GM12878 (cell line): Measurements from ENCODE around the gene OPA1. TPM values are rescaled to one million over a fixed set of nuclear protein-coding genes. Genes with fewer than 3 reads are reported as not detected.

Experiments used
- ASH2L ChIP-seq: fragments of 300-600, 200-600 bp; sonication (generic); IDR thresholded peaks from 2 replicates; pipeline ENCODE4 v1.6.1; 2017; ENCODE audit warnings: low read depth, mild to moderate bottlenecking, borderline replicate concordance
- BCL11A ChIP-seq: IDR thresholded peaks from 2 replicates; pipeline ENCODE4 v1.6.1; 2011; ENCODE audit warnings: low read depth, low read length
- BMI1 ChIP-seq: fragments of 450-650 bp; IDR thresholded peaks from 2 replicates; pipeline ENCODE4 v1.6.1; 2016; ENCODE audit warnings: mild to moderate bottlenecking, moderate library complexity, borderline replicate concordance
- CHD1 ChIP-seq: IDR thresholded peaks from 2 replicates; pipeline ENCODE4 v1.6.1; 2012; ENCODE audit warnings: low read depth, low read length, improper control_type of control experiment
- NRF1 ChIP-seq: conservative IDR thresholded peaks from 2 replicates; pipeline ENCODE4 v1.6.1; 2011; ENCODE audit warnings: mild to moderate bottlenecking, low read depth, low read length, improper control_type of control experiment
- RAD51 ChIP-seq: fragments of 450-650 bp; IDR thresholded peaks from 2 replicates; pipeline ENCODE4 v1.6.1; 2016; ENCODE audit warnings: moderate library complexity, mild to moderate bottlenecking, inconsistent platforms
- RUNX3 ChIP-seq: IDR thresholded peaks from 2 replicates; pipeline ENCODE4 v1.6.1; 2012; ENCODE audit warnings: low read length, inconsistent platforms
- SREBF1 ChIP-seq: IDR thresholded peaks from 2 replicates; pipeline ENCODE4 v1.6.1; 2012; ENCODE audit warnings: mild to moderate bottlenecking, low read length
- TBL1XR1 ChIP-seq: IDR thresholded peaks from 2 replicates; pipeline ENCODE4 v1.6.1; 2012; ENCODE audit warnings: low read depth, low read length, improper control_type of control experiment
- polyA plus RNA-seq, 11 experiments: library from polyadenylated mRNA; depleted of rRNA in 4 of 11; unstranded in 6 of 11; stranded (reverse) in 5 of 11; fragments of >200 nt; fragmentation: Nextera tagmentation in 4 of 11; fragmentation: Illumina TruSeq in 1 of 11; extraction: Ambion mirVana in 4 of 11; extraction: Trizol in 1 of 11; gene quantifications; 1 replicate in 1 of 11; 2 replicates in 10 of 11; pipeline versions ENCODE4 v1.2.1 to v1.2.3, GENCODE V29; 2011 to 2016; ENCODE audit warnings: inconsistent platforms in 2 of 11, missing spikeins in 2 of 11, low read depth in 1 of 11
- total RNA-seq, 4 experiments: library from RNA; depleted of rRNA in 3 of 4; stranded (reverse); fragments of >200 nt in 3 of 4; fragmentation: Illumina TruSeq in 1 of 4; extraction: Trizol in 1 of 4; gene quantifications; 2 replicates each; pipeline versions ENCODE4 v1.2.1 to v1.2.3, GENCODE V29; 2013 to 2021
- TF ChIP-seq, protein P1 (sequence below): fragments of 450-650 bp; formaldehyde crosslinking; IDR thresholded peaks from 2 replicates; pipeline ENCODE4 v1.5.0; 2022; ENCODE audit warnings: mild to moderate bottlenecking, missing genetic modification characterization
- TF ChIP-seq, protein P2 (sequence below): fragments of 450-650 bp; IDR thresholded peaks from 2 replicates; pipeline ENCODE4 v1.6.1; 2016; ENCODE audit warnings: mild to moderate bottlenecking
- TF ChIP-seq, protein P3 (sequence below): fragments of 450-650 bp; IDR thresholded peaks from 2 replicates; pipeline ENCODE4 v1.6.1; 2017; ENCODE audit warnings: borderline replicate concordance

The OPA1 gene
- total and polyA plus RNA-seq, 10 of the 15 experiments (the other 5 are each of a cell fraction or from before 2014, with no cell fraction given) = 14.7 to 108 (median 59.3) TPM

GRCh38 chr3:193655831-193656433 is 62.9 kb downstream of the OPA1 start (continued):
- TF ChIP-seq BMI1 (no peak), NRF1 (no peak), SREBF1 (no peak), BCL11A (no peak), TBL1XR1 (no peak), RUNX3 (no peak), CHD1 (no peak), RAD51 (no peak), ASH2L (no peak)
- TF ChIP-seq, protein P1, sequence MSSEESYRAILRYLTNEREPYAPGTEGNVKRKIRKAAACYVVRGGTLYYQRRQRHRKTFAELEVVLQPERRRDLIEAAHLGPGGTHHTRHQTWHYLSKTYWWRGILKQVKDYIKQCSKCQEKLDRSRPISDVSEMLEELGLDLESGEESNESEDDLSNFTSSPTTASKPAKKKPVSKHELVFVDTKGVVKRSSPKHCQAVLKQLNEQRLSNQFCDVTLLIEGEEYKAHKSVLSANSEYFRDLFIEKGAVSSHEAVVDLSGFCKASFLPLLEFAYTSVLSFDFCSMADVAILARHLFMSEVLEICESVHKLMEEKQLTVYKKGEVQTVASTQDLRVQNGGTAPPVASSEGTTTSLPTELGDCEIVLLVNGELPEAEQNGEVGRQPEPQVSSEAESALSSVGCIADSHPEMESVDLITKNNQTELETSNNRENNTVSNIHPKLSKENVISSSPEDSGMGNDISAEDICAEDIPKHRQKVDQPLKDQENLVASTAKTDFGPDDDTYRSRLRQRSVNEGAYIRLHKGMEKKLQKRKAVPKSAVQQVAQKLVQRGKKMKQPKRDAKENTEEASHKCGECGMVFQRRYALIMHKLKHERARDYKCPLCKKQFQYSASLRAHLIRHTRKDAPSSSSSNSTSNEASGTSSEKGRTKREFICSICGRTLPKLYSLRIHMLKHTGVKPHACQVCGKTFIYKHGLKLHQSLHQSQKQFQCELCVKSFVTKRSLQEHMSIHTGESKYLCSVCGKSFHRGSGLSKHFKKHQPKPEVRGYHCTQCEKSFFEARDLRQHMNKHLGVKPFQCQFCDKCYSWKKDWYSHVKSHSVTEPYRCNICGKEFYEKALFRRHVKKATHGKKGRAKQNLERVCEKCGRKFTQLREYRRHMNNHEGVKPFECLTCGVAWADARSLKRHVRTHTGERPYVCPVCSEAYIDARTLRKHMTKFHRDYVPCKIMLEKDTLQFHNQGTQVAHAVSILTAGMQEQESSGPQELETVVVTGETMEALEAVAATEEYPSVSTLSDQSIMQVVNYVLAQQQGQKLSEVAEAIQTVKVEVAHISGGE = no peak
- TF ChIP-seq, protein P2, sequence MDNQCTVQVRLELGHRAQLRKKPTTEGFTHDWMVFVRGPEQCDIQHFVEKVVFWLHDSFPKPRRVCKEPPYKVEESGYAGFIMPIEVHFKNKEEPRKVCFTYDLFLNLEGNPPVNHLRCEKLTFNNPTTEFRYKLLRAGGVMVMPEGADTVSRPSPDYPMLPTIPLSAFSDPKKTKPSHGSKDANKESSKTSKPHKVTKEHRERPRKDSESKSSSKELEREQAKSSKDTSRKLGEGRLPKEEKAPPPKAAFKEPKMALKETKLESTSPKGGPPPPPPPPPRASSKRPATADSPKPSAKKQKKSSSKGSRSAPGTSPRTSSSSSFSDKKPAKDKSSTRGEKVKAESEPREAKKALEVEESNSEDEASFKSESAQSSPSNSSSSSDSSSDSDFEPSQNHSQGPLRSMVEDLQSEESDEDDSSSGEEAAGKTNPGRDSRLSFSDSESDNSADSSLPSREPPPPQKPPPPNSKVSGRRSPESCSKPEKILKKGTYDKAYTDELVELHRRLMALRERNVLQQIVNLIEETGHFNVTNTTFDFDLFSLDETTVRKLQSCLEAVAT = no peak
- TF ChIP-seq, protein P3, sequence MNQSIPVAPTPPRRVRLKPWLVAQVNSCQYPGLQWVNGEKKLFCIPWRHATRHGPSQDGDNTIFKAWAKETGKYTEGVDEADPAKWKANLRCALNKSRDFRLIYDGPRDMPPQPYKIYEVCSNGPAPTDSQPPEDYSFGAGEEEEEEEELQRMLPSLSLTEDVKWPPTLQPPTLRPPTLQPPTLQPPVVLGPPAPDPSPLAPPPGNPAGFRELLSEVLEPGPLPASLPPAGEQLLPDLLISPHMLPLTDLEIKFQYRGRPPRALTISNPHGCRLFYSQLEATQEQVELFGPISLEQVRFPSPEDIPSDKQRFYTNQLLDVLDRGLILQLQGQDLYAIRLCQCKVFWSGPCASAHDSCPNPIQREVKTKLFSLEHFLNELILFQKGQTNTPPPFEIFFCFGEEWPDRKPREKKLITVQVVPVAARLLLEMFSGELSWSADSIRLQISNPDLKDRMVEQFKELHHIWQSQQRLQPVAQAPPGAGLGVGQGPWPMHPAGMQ = no peak
